H9 (cell line): ENCODE results near the gene DNAJC2. TPM values are rescaled to one million over a fixed set of nuclear protein-coding genes. Genes with fewer than 3 reads are reported as not detected.

Experiments
- DNase-seq: peaks from one replicate; pipeline ENCODE4 v3.0.0-alpha.2; 2017
- H2AFZ ChIP-seq: one replicate; pipeline ENCODE4 v1.6.1; 2013; ENCODE audit warnings: mild to moderate bottlenecking, low read length, control low read depth, moderate library complexity
- H2AK5ac ChIP-seq: 2 replicates; pipeline ENCODE4 v1.6.1; 2013; ENCODE audit warnings: low read length, control low read depth, mixed read lengths; ENCODE audit not compliant: insufficient read length
- H2BK120ac ChIP-seq: one replicate; pipeline ENCODE4 v1.6.1; 2013; ENCODE audit warnings: low read depth, mild to moderate bottlenecking, low read length, control low read depth, inconsistent platforms; ENCODE audit not compliant: poor library complexity, severe bottlenecking
- H2BK12ac ChIP-seq: 2 replicates; pipeline ENCODE4 v1.6.1; 2013; ENCODE audit warnings: low read length, control low read depth, mixed read lengths, low read depth; ENCODE audit not compliant: insufficient read length
- H2BK15ac ChIP-seq: 2 replicates; pipeline ENCODE4 v1.6.1; 2013; ENCODE audit warnings: low read depth, low read length, control low read depth
- H2BK20ac ChIP-seq: one replicate; pipeline ENCODE4 v1.6.1; 2013; ENCODE audit warnings: low read depth, mild to moderate bottlenecking, low read length, control low read depth, inconsistent platforms; ENCODE audit not compliant: poor library complexity, severe bottlenecking
- H2BK5ac ChIP-seq: 2 replicates; pipeline ENCODE4 v1.6.1; 2013; ENCODE audit warnings: low read length, control low read depth, mixed read lengths; ENCODE audit not compliant: insufficient read length
- H3K14ac ChIP-seq: 2 replicates; pipeline ENCODE4 v1.6.1; 2013; ENCODE audit warnings: low read length, control low read depth; ENCODE audit not compliant: insufficient read depth
- H3K18ac ChIP-seq: 2 replicates; pipeline ENCODE4 v1.6.1; 2013; ENCODE audit warnings: low read depth, mild to moderate bottlenecking, mixed read lengths, low read length, control low read depth; ENCODE audit not compliant: insufficient read length
- H3K23ac ChIP-seq: 2 replicates; pipeline ENCODE4 v1.6.1; 2013; ENCODE audit warnings: low read length, control low read depth, mixed read lengths, low read depth; ENCODE audit not compliant: insufficient read length
- H3K23me2 ChIP-seq: 2 replicates; pipeline ENCODE4 v1.6.1; 2013; ENCODE audit warnings: low read depth, mild to moderate bottlenecking, mixed read lengths, low read length, control low read depth; ENCODE audit not compliant: insufficient read length, poor library complexity, severe bottlenecking
- H3K27ac ChIP-seq: 2 replicates; pipeline ENCODE4 v1.5.1; 2013; ENCODE audit warnings: low read length, control low read depth, mixed read lengths, low read depth; ENCODE audit not compliant: insufficient read length
- H3K27me3 ChIP-seq: 2 replicates; pipeline ENCODE4 v1.6.1; 2013; ENCODE audit warnings: low read length, control low read depth, inconsistent platforms; ENCODE audit not compliant: insufficient read depth
- H3K4ac ChIP-seq: 2 replicates; pipeline ENCODE4 v1.6.1; 2013; ENCODE audit warnings: low read depth, mild to moderate bottlenecking, control low read depth, inconsistent platforms, low read length, moderate library complexity
- H3K4me1 ChIP-seq: 2 replicates; pipeline ENCODE4 v1.6.1; 2013; ENCODE audit warnings: low read length, control low read depth, inconsistent platforms; ENCODE audit not compliant: insufficient read depth
- H3K4me2 ChIP-seq: 2 replicates; pipeline ENCODE4 v1.6.1; 2013; ENCODE audit warnings: low read length, control low read depth, mixed read lengths; ENCODE audit not compliant: insufficient read length, insufficient read depth
- H3K56ac ChIP-seq: 2 replicates; pipeline ENCODE4 v1.6.1; 2013; ENCODE audit warnings: low read depth, mild to moderate bottlenecking, mixed read lengths, low read length, control low read depth; ENCODE audit not compliant: insufficient read length
- H3K79me1 ChIP-seq: 2 replicates; pipeline ENCODE4 v1.6.1; 2013; ENCODE audit warnings: low read depth, mild to moderate bottlenecking, moderate library complexity, low read length, control low read depth, inconsistent platforms; ENCODE audit not compliant: insufficient read depth, poor library complexity, severe bottlenecking
- H3K79me2 ChIP-seq: 2 replicates; pipeline ENCODE4 v1.6.1; 2013; ENCODE audit warnings: low read length, control low read depth, inconsistent platforms; ENCODE audit not compliant: insufficient read depth
- H3K9ac ChIP-seq: 2 replicates; pipeline ENCODE4 v1.6.1; 2013; ENCODE audit warnings: low read length, control low read depth, mixed read lengths; ENCODE audit not compliant: insufficient read length; ENCODE audit errors: extremely low read depth
- H3K9me3 ChIP-seq: one replicate; pipeline ENCODE4 v1.6.1; 2013; ENCODE audit warnings: low read depth, low read length, inconsistent platforms; ENCODE audit not compliant: control insufficient read depth
- H3T11ph ChIP-seq: one replicate; pipeline ENCODE4 v1.6.1; 2013; ENCODE audit warnings: mild to moderate bottlenecking, low read length, control low read depth, inconsistent platforms
- H4K20me1 ChIP-seq: one replicate; pipeline ENCODE4 v1.6.1; 2013; ENCODE audit not compliant: control insufficient read depth, insufficient read length, insufficient read depth
- H4K5ac ChIP-seq: 2 replicates; pipeline ENCODE4 v1.6.1; 2013; ENCODE audit warnings: low read depth, mild to moderate bottlenecking, mixed read lengths, low read length, control low read depth; ENCODE audit not compliant: insufficient read length
- H4K8ac ChIP-seq: replicated peaks from 2 replicates; pipeline ENCODE4 v1.6.1; 2013; ENCODE audit warnings: low read length, control low read depth, mixed read lengths, low read depth; ENCODE audit not compliant: insufficient read length
- H4K91ac ChIP-seq: 2 replicates; pipeline ENCODE4 v1.6.1; 2013; ENCODE audit warnings: low read depth, mild to moderate bottlenecking, moderate library complexity, mixed read lengths, low read length, control low read depth; ENCODE audit not compliant: insufficient read length
- H3K27ac Mint-ChIP-seq, 3 experiments: 2 replicates in 2 of 3; 3 replicates in 1 of 3; pipeline ENCODE4 v1.8.0; 2020 to 2021; ENCODE audit warnings: mixed read lengths in 3 of 3, mild to moderate bottlenecking in 1 of 3, moderate library complexity in 1 of 3
- H3K27me3 Mint-ChIP-seq: 2 replicates; pipeline ENCODE4 v1.8.0; 2021; ENCODE audit warnings: low read depth, mild to moderate bottlenecking, moderate library complexity, mixed read lengths
- H3K36me3 Mint-ChIP-seq, 3 experiments: 2 replicates in 2 of 3; 3 replicates in 1 of 3; pipeline ENCODE4 v1.8.0; 2020 to 2021; ENCODE audit warnings: low read depth in 3 of 3, mixed read lengths in 3 of 3; ENCODE audit not compliant: insufficient read depth in 1 of 3
- H3K4me1 Mint-ChIP-seq, 2 experiments: 2 replicates each; pipeline ENCODE4 v1.8.0; 2020; ENCODE audit warnings: mixed read lengths in 2 of 2
- H3K4me3 Mint-ChIP-seq, 2 experiments: 2 replicates in 1 of 2; 3 replicates in 1 of 2; pipeline ENCODE4 v1.8.0; 2020 to 2021; ENCODE audit warnings: mild to moderate bottlenecking in 2 of 2, mixed read lengths in 2 of 2, moderate library complexity in 1 of 2
- H3K9me3 Mint-ChIP-seq, 2 experiments: 2 replicates in 1 of 2; 3 replicates in 1 of 2; pipeline ENCODE4 v1.8.0; 2020; ENCODE audit warnings: mild to moderate bottlenecking in 2 of 2, mixed read lengths in 2 of 2, moderate library complexity in 1 of 2
- CTCF ChIP-seq: fragments of 200-600 bp; sonication (generic); conservative IDR thresholded peaks from 3 replicates; pipeline ENCODE4 v1.8.0; 2021; ENCODE audit warnings: antibody characterized with exemption, mild to moderate bottlenecking
- WGBS: extraction: QIAGEN DNeasy Blood & Tissue Kit; methylation state at CpG from one replicate; pipeline ENCODE4 v1.1.7; 2013; ENCODE audit warnings: missing lambda C conversion rate, low lambda C conversion rate, mixed read lengths; ENCODE audit not compliant: insufficient read length; ENCODE audit errors: extremely low coverage; 5-methylcytosine and 5-hydroxymethylcytosine counted together
- total RNA-seq: library from RNA; stranded (reverse); gene quantifications from 2 replicates; pipeline ENCODE4 v1.2.1, GENCODE V29; 2021

Gene DNAJC2
- total RNA-seq, 1 experiment from 2014 or later, result 57.9 TPM

- DNase-seq, result no peak
- Mint-ChIP-seq H3K27me3 (peaks cover 23% of the 10 kb centered on the region), H3K36me3 (no peaks in the 10 kb centered on the region), H3K4me1 (peaks cover 13 to 14% of the 10 kb centered on the region in 2 experiments), H3K4me3 (no peak overlapping the region), H3K9me3 (no peaks in the 10 kb centered on the region), H3K27ac (no peak overlapping the region)
- Histone ChIP-seq H3K9ac (no peak overlapping the region), H4K91ac (no peak overlapping the region), H3K9me3 (no peaks in the 10 kb centered on the region), H3K18ac (no peak overlapping the region), H2BK120ac (no peak overlapping the region), H3K4ac (no peak overlapping the region), H3K56ac (no peak overlapping the region), H3K79me2 (peaks cover 4% of the 10 kb centered on the region; the same call in 1 of the 2 replicates), H2BK12ac (no peak overlapping the region), H3K27me3 (no peaks in the 10 kb centered on the region), H3K14ac (no peak overlapping the region), H4K8ac (no peak overlapping the region), H4K20me1 (no peaks in the 10 kb centered on the region), H3K27ac (no peak overlapping the region), H2BK15ac (no peak overlapping the region), H2AFZ (no peak overlapping the region), H2BK5ac (no peak overlapping the region), H3K23ac (no peak overlapping the region), H3T11ph (no peak overlapping the region), H3K4me2 (no peak overlapping the region), H4K5ac (no peak overlapping the region), H3K23me2 (peaks cover 4% of the 10 kb centered on the region), H3K79me1 (peaks cover 2% of the 10 kb centered on the region), H3K4me1 (no peaks in the 10 kb centered on the region), H2AK5ac (no peak overlapping the region), H2BK20ac (no peak overlapping the region)
- no CpG with 5 or more reads among the region's 1 CpG for WGBS
- no peak for TF ChIP-seq CTCF
Observed at GRCh38 chr7:103293526-103293925, 51.0 kb downstream of the DNAJC2 start.
